Fibroblast of gingiva (primary cell): Measurements from ENCODE around the gene CAPG.
"Not testable (repeated sequence)": the region's sequence is repeated elsewhere in the genome, so short reads cannot be mapped to it uniquely, and the experiment has no call there.

Experiments
- DNase-seq: peaks from one replicate; pipeline ENCODE4 v3.0.0-alpha.2; 2011; ENCODE audit warnings: low read depth

Gene CAPG

GRCh38 chr2:85396531-85397470 lies 13.4 kb downstream of the CAPG start:
- DNase-seq, result no peak

GRCh38 chr2:85395912-85396475 lies 14.2 kb downstream of the CAPG start:
- no peak for DNase-seq

GRCh38 chr2:85394976-85395375 lies 15.2 kb downstream of the CAPG start:
- DNase-seq, result no peak

- DNase-seq, result peak; percentile 72
These were observed 15.9 kb downstream of the CAPG start for GRCh38 chr2:85394261-85394681.

GRCh38 chr2:85393836-85394235 lies 16.3 kb downstream of the CAPG start:
- peak; percentile 64 for DNase-seq

- no peak for DNase-seq
These were observed 19.1 kb downstream of the CAPG start for GRCh38 chr2:85390941-85391669.

- DNase-seq, result no peak
These were observed 21.2 kb downstream of the CAPG start for GRCh38 chr2:85388878-85389538.

GRCh38 chr2:85387754-85388153 lies 22.4 kb downstream of the CAPG start:
- DNase-seq, result no peak

GRCh38 chr2:85385746-85386145 lies 24.4 kb downstream of the CAPG start:
- DNase-seq, result no peak

GRCh38 chr2:85383850-85384249 lies 26.3 kb downstream of the CAPG start:
- DNase-seq, result no peak

GRCh38 chr2:85383151-85383550 lies 27.0 kb downstream of the CAPG start:
- peak; percentile 73 for DNase-seq

- no peak for DNase-seq
These were observed 30.1 kb downstream of the CAPG start for GRCh38 chr2:85380048-85380447.

GRCh38 chr2:85378257-85378656 lies 31.9 kb downstream of the CAPG start:
- no peak for DNase-seq

GRCh38 chr2:85377083-85377482 lies 33.1 kb downstream of the CAPG start:
- peak; percentile 10 for DNase-seq

- peak; percentile 84 for DNase-seq
These were observed 33.7 kb downstream of the CAPG start for GRCh38 chr2:85376291-85377065.

- peak; percentile 19 for DNase-seq
These were observed 39.1 kb downstream of the CAPG start for GRCh38 chr2:85371045-85371444.

- DNase-seq, result peak; percentile 44
These were observed 40.7 kb downstream of the CAPG start for GRCh38 chr2:85369500-85369899.

- DNase-seq, result peak; percentile 59
These were observed 41.2 kb downstream of the CAPG start for GRCh38 chr2:85368921-85369320.

GRCh38 chr2:85367180-85367579 lies 43.0 kb downstream of the CAPG start:
- no peak for DNase-seq

- DNase-seq, result not testable (repeated sequence)
These were observed 47.3 kb downstream of the CAPG start for GRCh38 chr2:85362653-85363387.

- DNase-seq, result no peak
These were observed 52.4 kb downstream of the CAPG start for GRCh38 chr2:85357736-85358135.
